Mucosa of descending colon (tissue), 3 donors: ENCODE measurements around the gene ALKBH4. TPM values are rescaled to one million over a fixed set of nuclear protein-coding genes. Genes with fewer than 3 reads are reported as not detected.
"Not testable (repeated sequence)": the region's sequence is repeated elsewhere in the genome, so short reads cannot be mapped to it uniquely, and the experiment has no call there.

Experiments used
- ATAC-seq: fragments of 200-7000 bp; cut with Tn5 transposase; one replicate; pipeline ENCODE4 v1.9.1; 2020; ENCODE audit warnings: mild to moderate bottlenecking, moderate library complexity
- DNase-seq, 3 donors: peaks; one replicate each; pipeline ENCODE4 v3.0.0-alpha.2; 2020
- H3K36me3 ChIP-seq: fragments of 200-600 bp; one replicate; pipeline ENCODE4 v1.8.0; 2021; ENCODE audit warnings: low read depth, mild to moderate bottlenecking
- H3K4me1 ChIP-seq: fragments of 200-600 bp; one replicate; pipeline ENCODE4 v1.8.0; 2021; ENCODE audit warnings: low read depth, mild to moderate bottlenecking
- H3K4me3 ChIP-seq: fragments of 200-600 bp; one replicate; pipeline ENCODE4 v1.8.0; 2021; ENCODE audit warnings: mild to moderate bottlenecking
- H3K9me3 ChIP-seq: fragments of 200-600 bp; one replicate; pipeline ENCODE4 v1.8.0; 2021; ENCODE audit warnings: mild to moderate bottlenecking
- intact Hi-C, 2 donors: fragments of 100-400 bp; cut with DNase I in 1 of 2; cut with micrococcal nuclease in 1 of 2; formaldehyde crosslinking; loops; one replicate each; pipeline versions ENCODE4 v1.11.0 to v1.11.1; 2022; cut with DNase I, micrococcal nuclease
- total RNA-seq, 3 donors: library from RNA; stranded (reverse); fragmentation: NEBNext Ultra II Directional in 2 of 3; extraction: Animal tissue kit (Norgen Biotek cat#: 25700) in 2 of 3; gene quantifications; one replicate each; pipeline versions ENCODE4 v1.2.1 to v1.2.4, GENCODE V29; 2021 to 2023
- TF ChIP-seq, protein P1 (sequence below): fragments of 200-600 bp; IDR thresholded peaks from one replicate; pipeline ENCODE4 v1.8.0; 2022; ENCODE audit warnings: antibody characterized with exemption, mild to moderate bottlenecking
- donor health status: DM: no; HTN: no; CAD: no; lungs with moderate emphysema.
- donor health status: DM: no; HTN: no; CAD: no.
- donor health status: DM: no; HTN: yes; CAD: no.

Gene ALKBH4
- total RNA-seq, 3 donors from 2014 or later = 8.4 to 11.1 (median 10.0) TPM

GRCh38 chr7:102494026-102494425 is 29.4 kb upstream of the ALKBH4 start:
- ATAC-seq, H3K4me3 ChIP-seq, H3K4me1 ChIP-seq, H3K36me3 ChIP-seq, H3K9me3 ChIP-seq, intact Hi-C loops: not testable (repeated sequence)
- peak; percentile 29 to 51 (median 46) for DNase-seq

GRCh38 chr7:102493220-102493935 is 28.7 kb upstream of the ALKBH4 start:
- intact Hi-C loops = not testable (repeated sequence)

GRCh38 chr7:102490529-102491075 is 25.9 kb upstream of the ALKBH4 start:
- intact Hi-C loops, H3K4me1 ChIP-seq, H3K9me3 ChIP-seq, H3K4me3 ChIP-seq, H3K36me3 ChIP-seq: not testable (repeated sequence)
- ATAC-seq = peak; percentile 81
- peak; percentile 87 to 98 (median 93) for DNase-seq

More at GRCh38 chr7:102493220-102493935, 28.7 kb upstream of the ALKBH4 start:
- H3K4me3 ChIP-seq, DNase-seq, H3K36me3 ChIP-seq, H3K4me1 ChIP-seq, H3K9me3 ChIP-seq: not testable (repeated sequence)
- peak; percentile 74 for ATAC-seq

DNA sequence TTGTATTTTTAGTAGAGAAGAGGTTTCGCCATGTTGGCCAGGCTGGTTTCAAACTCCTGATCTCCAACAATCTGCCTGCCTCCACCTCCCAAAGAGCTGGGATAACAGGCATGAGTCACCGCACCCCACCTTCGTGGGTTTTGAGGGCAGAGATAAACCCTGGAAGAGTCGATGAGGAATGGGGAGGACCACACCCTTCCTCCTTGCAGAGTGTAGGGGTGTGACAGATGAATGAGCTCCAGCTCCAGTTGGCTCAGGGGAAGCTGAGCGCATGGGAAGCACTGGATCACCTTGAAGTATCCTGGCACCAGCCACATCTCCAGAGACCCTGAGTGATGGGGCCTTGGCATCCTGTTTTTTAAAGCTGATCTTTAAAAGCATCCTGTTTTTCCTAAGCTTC is 19.7 kb upstream of the ALKBH4 start:
- intact Hi-C loops, H3K9me3 ChIP-seq, H3K36me3 ChIP-seq, ATAC-seq, DNase-seq, H3K4me1 ChIP-seq, H3K4me3 ChIP-seq: not testable (repeated sequence)

GRCh38 chr7:102481962-102482361 is 17.3 kb upstream of the ALKBH4 start:
- DNase-seq, H3K9me3 ChIP-seq, intact Hi-C loops, H3K36me3 ChIP-seq, H3K4me3 ChIP-seq, ATAC-seq, H3K4me1 ChIP-seq: not testable (repeated sequence)

DNA sequence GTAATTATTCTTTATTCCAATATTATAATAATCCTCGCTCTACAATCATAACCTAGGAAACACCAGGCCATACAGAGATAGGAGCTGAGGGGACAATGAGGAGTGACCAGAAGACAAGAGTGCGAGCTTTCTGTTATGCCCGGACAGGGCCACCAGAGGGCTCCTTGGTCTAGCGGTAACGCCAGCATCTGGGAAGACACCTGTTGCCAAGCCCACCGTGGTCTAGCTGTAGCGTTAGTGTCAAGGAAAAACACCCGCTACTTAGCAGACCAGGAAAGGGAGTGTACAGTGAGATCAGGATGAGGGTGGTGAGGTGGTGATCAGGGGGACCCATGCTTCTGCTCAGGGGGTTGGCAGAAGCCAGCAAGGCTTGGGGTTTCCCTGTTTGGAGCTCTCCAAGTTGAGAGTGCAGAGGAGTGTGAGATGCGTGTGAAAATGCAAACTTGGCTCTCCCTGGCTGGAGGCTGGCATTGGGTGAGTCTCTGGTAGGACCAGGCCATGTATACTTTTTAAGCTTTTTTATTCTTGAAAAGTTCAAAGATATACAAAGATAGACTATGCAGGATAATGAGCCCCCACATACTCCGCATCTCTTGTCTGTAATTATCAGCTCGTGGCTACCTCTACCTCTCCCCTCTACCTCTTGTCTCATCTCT is 15.4 kb upstream of the ALKBH4 start:
- DNase-seq = peak; percentile 44 to 67 (median 63)
- ATAC-seq, intact Hi-C loops: not testable (repeated sequence)

DNA sequence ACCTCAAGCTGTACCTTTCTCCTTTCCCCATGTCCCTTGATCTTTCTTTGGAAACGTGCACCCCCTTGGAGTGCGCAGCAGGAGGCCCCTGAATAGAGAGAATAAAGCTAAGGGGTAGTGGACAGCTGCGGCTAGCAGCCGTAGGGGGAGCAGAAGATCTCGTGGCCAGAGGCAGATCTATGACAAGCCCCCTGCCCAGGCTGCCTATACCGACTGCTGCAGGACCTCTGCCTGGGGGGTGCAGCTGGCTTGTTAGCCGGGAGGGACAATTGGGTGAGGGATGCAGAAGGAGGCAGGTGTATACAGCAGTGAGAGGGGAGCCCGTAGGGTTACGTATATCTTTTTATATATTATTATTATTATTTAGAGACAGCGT is 14.5 kb upstream of the ALKBH4 start:
- H3K9me3 ChIP-seq, H3K4me1 ChIP-seq, ATAC-seq, intact Hi-C loops, H3K36me3 ChIP-seq, H3K4me3 ChIP-seq, DNase-seq: not testable (repeated sequence)

More for the DNA sequence above, 15.4 kb upstream of the ALKBH4 start:
- not testable (repeated sequence) for H3K36me3 ChIP-seq, H3K4me3 ChIP-seq, H3K9me3 ChIP-seq, H3K4me1 ChIP-seq

GRCh38 chr7:102478314-102479208 is 13.9 kb upstream of the ALKBH4 start, which contains the start of gene POLR2J:
Gene POLR2J, minus strand, starts transcription at chr7:102478922. Its CDS starts 62 bp downstream, at chr7:102478860.
- peak; percentile 96 for ATAC-seq
- peak; percentile 81 to 95 (median 89) for DNase-seq
- H3K4me3 ChIP-seq, H3K9me3 ChIP-seq, H3K4me1 ChIP-seq, H3K36me3 ChIP-seq, intact Hi-C loops: not testable (repeated sequence)
- TF ChIP-seq, protein P1, sequence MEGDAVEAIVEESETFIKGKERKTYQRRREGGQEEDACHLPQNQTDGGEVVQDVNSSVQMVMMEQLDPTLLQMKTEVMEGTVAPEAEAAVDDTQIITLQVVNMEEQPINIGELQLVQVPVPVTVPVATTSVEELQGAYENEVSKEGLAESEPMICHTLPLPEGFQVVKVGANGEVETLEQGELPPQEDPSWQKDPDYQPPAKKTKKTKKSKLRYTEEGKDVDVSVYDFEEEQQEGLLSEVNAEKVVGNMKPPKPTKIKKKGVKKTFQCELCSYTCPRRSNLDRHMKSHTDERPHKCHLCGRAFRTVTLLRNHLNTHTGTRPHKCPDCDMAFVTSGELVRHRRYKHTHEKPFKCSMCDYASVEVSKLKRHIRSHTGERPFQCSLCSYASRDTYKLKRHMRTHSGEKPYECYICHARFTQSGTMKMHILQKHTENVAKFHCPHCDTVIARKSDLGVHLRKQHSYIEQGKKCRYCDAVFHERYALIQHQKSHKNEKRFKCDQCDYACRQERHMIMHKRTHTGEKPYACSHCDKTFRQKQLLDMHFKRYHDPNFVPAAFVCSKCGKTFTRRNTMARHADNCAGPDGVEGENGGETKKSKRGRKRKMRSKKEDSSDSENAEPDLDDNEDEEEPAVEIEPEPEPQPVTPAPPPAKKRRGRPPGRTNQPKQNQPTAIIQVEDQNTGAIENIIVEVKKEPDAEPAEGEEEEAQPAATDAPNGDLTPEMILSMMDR = peak; percentile 27

- ATAC-seq, H3K36me3 ChIP-seq, H3K4me3 ChIP-seq, H3K4me1 ChIP-seq, H3K9me3 ChIP-seq, intact Hi-C loops: not testable (repeated sequence)
- peak in 2 of 3 donors; percentile 9 to 17 for DNase-seq
Observed at GRCh38 chr7:102474736-102475435, 10.2 kb upstream of the ALKBH4 start.

GRCh38 chr7:102474116-102474515 is 9.5 kb upstream of the ALKBH4 start:
- intact Hi-C loops, ATAC-seq, H3K4me3 ChIP-seq, H3K36me3 ChIP-seq, H3K9me3 ChIP-seq: not testable (repeated sequence)
- peaks cover 11% of the 10 kb centered on the region for H3K4me1 ChIP-seq
- DNase-seq = peak; percentile 0 to 22 (median 15)
